Upper lobe of left lung (tissue), 6 donors: ENCODE measurements around the gene UBAP1L. TPM values are rescaled to one million over a fixed set of nuclear protein-coding genes. Genes with fewer than 3 reads are reported as not detected.

Source experiments
- ATAC-seq, 2 donors: fragments of 200-7000 bp; cut with Tn5 transposase; one replicate each; pipeline ENCODE4 v1.9.1; 2022; ENCODE audit warnings: mild to moderate bottlenecking in 2 of 2, moderate library complexity in 2 of 2; ENCODE audit not compliant: low FRiP score in 2 of 2
- DNase-seq, 2 donors: peaks; one replicate each; pipeline ENCODE4 v3.0.0-alpha.2; 2019 to 2020
- H3K27ac ChIP-seq, 4 donors: fragments of 200-600 bp; sonication (generic); one replicate each; pipeline ENCODE4 v1.5.1; 2016 to 2019
- H3K27me3 ChIP-seq, 4 donors: fragments of 200-600 bp; sonication (generic); one replicate each; pipeline ENCODE4 v1.5.1; 2017 to 2019
- H3K36me3 ChIP-seq, 4 donors: fragments of 200-600 bp; sonication (generic); one replicate each; pipeline ENCODE4 v1.5.1; 2016 to 2019
- H3K4me1 ChIP-seq, 4 donors: fragments of 200-600 bp; sonication (generic); one replicate each; pipeline ENCODE4 v1.5.1; 2018 to 2019
- H3K4me3 ChIP-seq, 4 donors: fragments of 200-600 bp; sonication (generic); one replicate each; pipeline ENCODE4 v1.5.1; 2017 to 2019; ENCODE audit warnings: mild to moderate bottlenecking in 2 of 4, moderate library complexity in 1 of 4
- H3K9me3 ChIP-seq, 4 donors: fragments of 200-600 bp; sonication (generic); one replicate each; pipeline ENCODE4 v1.5.1; 2018 to 2019
- CTCF ChIP-seq, 6 experiments: fragments of 450-650 bp in 4 of 6; fragments of 200-600 bp in 2 of 6; sonication (generic) in 2 of 6; IDR thresholded peaks; one replicate each; pipeline ENCODE4 v1.5.1; 2016 to 2019; ENCODE audit warnings: antibody characterized with exemption in 6 of 6
- EP300 ChIP-seq, 4 donors: sonication (generic); formaldehyde crosslinking; IDR thresholded peaks; one replicate each; pipeline ENCODE4 v1.5.1; 2017; ENCODE audit warnings: antibody characterized with exemption in 4 of 4, control low read depth in 2 of 4
- POLR2A ChIP-seq, 4 donors: fragments of 450-650 bp; IDR thresholded peaks; one replicate each; pipeline ENCODE4 v1.5.1; 2016 to 2017; ENCODE audit warnings: antibody characterized with exemption in 4 of 4, mild to moderate bottlenecking in 2 of 4
- POLR2AphosphoS5 ChIP-seq, 2 donors: sonication (generic); formaldehyde crosslinking; IDR thresholded peaks; one replicate each; pipeline ENCODE4 v1.5.1; 2017; ENCODE audit warnings: antibody characterized with exemption in 2 of 2
- WGBS, 2 donors: methylation state at CpG; one replicate each; pipeline ENCODE4 v1.1.5; 2017 to 2018; 5-methylcytosine and 5-hydroxymethylcytosine counted together
- total RNA-seq, 6 donors: library from RNA; depleted of rRNA in 4 of 6; stranded (reverse); fragments of >200 nt in 4 of 6; gene quantifications; one replicate each; pipeline versions ENCODE4 v1.1.0 to v1.2.1, GENCODE V29; 2016 to 2021
- donor health status: DM: no; HTN: no; CAD: no; lungs with moderate emphysema.
- donor health status: DM: no; HTN: yes; CAD: no; lungs with severe emphysema.

Gene UBAP1L
- total RNA-seq, 6 donors from 2014 or later, result 3.3 to 10.5 (median 4.8) TPM

- ATAC-seq (no peak), DNase-seq (no peak)
- no peak overlapping the region for H3K4me3 ChIP-seq
- WGBS, 2 donors, result 67 to 83% methylated on average over 4 to 5 of the region's 5 CpGs
- H3K36me3 ChIP-seq, result peaks cover 0 to 6% (median 1%) of the 10 kb centered on the region in 4 donors
- peak overlapping the region in 3 of 4 donors; percentile 52 to 92 (median 72) for H3K27ac ChIP-seq
- peaks cover 0 to 6% (median 0%) of the 10 kb centered on the region in 4 donors for H3K4me1 ChIP-seq
- peaks cover 0 to 2% (median under 1%) of the 10 kb centered on the region in 4 donors for H3K27me3 ChIP-seq
- TF ChIP-seq POLR2AphosphoS5 (IDR thresholded peaks at IDR 0.05) (no peak), EP300 (IDR thresholded peaks at IDR 0.05) (no peak), CTCF (IDR thresholded peaks at IDR 0.05) (no peak), POLR2A (IDR thresholded peaks at IDR 0.05) (no peak)
- no peaks in the 10 kb centered on the region for H3K9me3 ChIP-seq
Measured at GRCh38 chr15:65062061-65062460, 52.9 kb downstream of the UBAP1L start.

GRCh38 chr15:65060641-65061397 lies 54.2 kb downstream of the UBAP1L start:
- peak overlapping the region in 3 of 4 donors; percentile 38 to 72 (median 64) for H3K27ac ChIP-seq
- no peak overlapping the region for H3K4me3 ChIP-seq
- peaks cover 0 to 6% (median 0%) of the 10 kb centered on the region in 4 donors for H3K4me1 ChIP-seq

GRCh38 chr15:65059931-65060596 lies 54.9 kb downstream of the UBAP1L start:
- peaks cover 0 to 6% (median 4%) of the 10 kb centered on the region in 4 donors for H3K4me1 ChIP-seq
- H3K36me3 ChIP-seq, result peaks cover 0 to 6% (median 1%) of the 10 kb centered on the region in 4 donors
- H3K9me3 ChIP-seq, result no peaks in the 10 kb centered on the region
- peak overlapping the region in 3 of 4 donors; percentile 47 to 64 (median 62) for H3K27ac ChIP-seq
- no peak overlapping the region for H3K4me3 ChIP-seq
- 72 to 73% methylated on average over 4 of the region's 4 CpGs for WGBS, 2 donors
- no peak for DNase-seq
- H3K27me3 ChIP-seq, result no peaks in the 10 kb centered on the region
- TF ChIP-seq CTCF (IDR thresholded peaks at IDR 0.05) (no peak), POLR2AphosphoS5 (IDR thresholded peaks at IDR 0.05) (no peak), POLR2A (IDR thresholded peaks at IDR 0.05) (no peak), EP300 (IDR thresholded peaks at IDR 0.05) (no peak)
- ATAC-seq, result no peak

More at GRCh38 chr15:65060641-65061397, 54.2 kb downstream of the UBAP1L start:
- no peak for ATAC-seq
- Histone ChIP-seq H3K36me3 (peaks cover 0 to 6% (median 1%) of the 10 kb centered on the region in 4 donors), H3K9me3 (no peaks in the 10 kb centered on the region), H3K27me3 (no peaks in the 10 kb centered on the region)
- 68 to 78% methylated on average over 3 to 6 of the region's 6 CpGs for WGBS, 2 donors
- no peak for TF ChIP-seq CTCF (IDR thresholded peaks at IDR 0.05)
- TF ChIP-seq EP300 (IDR thresholded peaks at IDR 0.05), result no peak
- TF ChIP-seq POLR2A (IDR thresholded peaks at IDR 0.05), result no peak
- TF ChIP-seq POLR2AphosphoS5 (IDR thresholded peaks at IDR 0.05), result no peak
- DNase-seq, result no peak

GRCh38 chr15:65059369-65059750 lies 55.6 kb downstream of the UBAP1L start:
- Histone ChIP-seq H3K27me3 (no peaks in the 10 kb centered on the region), H3K4me1 (peaks cover 3 to 13% (median 7%) of the 10 kb centered on the region in 4 donors), H3K9me3 (no peaks in the 10 kb centered on the region), H3K27ac (peak overlapping the region in 3 of 4 donors; percentile 47 to 64 (median 62)), H3K4me3 (no peak overlapping the region), H3K36me3 (peaks cover 0 to 6% (median 1%) of the 10 kb centered on the region in 4 donors)
- 63 to 64% methylated on average over 1 to 2 of the region's 3 CpGs for WGBS, 2 donors
- DNase-seq (no peak), ATAC-seq (no peak)
- no peak for TF ChIP-seq POLR2A (IDR thresholded peaks at IDR 0.05)
- TF ChIP-seq EP300 (IDR thresholded peaks at IDR 0.05), result no peak
- TF ChIP-seq POLR2AphosphoS5 (IDR thresholded peaks at IDR 0.05), result no peak
- TF ChIP-seq CTCF (IDR thresholded peaks at IDR 0.05), result no peak
